GM12891 (cell line): ENCODE results near the gene CSGALNACT2.

Experiments used
- DNase-seq: peaks from one replicate; pipeline ENCODE4 v3.0.0; 2011; ENCODE audit warnings: low spot score; ENCODE audit not compliant: insufficient read length
- FAIRE-seq: peaks from 2 replicates; lab custom pipeline; 2011; peaks lifted over from hg19 to GRCh38; lab: Jason Lieb, UNC
- PAX5 ChIP-seq: IDR thresholded peaks from 2 replicates; pipeline ENCODE4 v1.6.1; 2011; ENCODE audit warnings: low read length, moderate library complexity, mild to moderate bottlenecking; ENCODE audit not compliant: insufficient read depth, severe bottlenecking
- POLR2A ChIP-seq: IDR thresholded peaks from 2 replicates; pipeline ENCODE4 v1.6.1; 2011; ENCODE audit warnings: low read depth, low read length, control low read depth
- POLR2AphosphoS5 ChIP-seq: IDR thresholded peaks from 2 replicates; pipeline ENCODE4 v1.6.1; 2011; ENCODE audit warnings: low read depth, low read length, control low read depth
- POU2F2 ChIP-seq: IDR thresholded peaks from 2 replicates; pipeline ENCODE4 v1.6.1; 2011; ENCODE audit warnings: low read depth, mild to moderate bottlenecking, control low read depth, low read length, moderate library complexity
- SPI1 ChIP-seq: IDR thresholded peaks from 2 replicates; pipeline ENCODE4 v1.6.1; 2011; ENCODE audit warnings: low read depth, low read length, control low read depth
- TAF1 ChIP-seq: IDR thresholded peaks from 2 replicates; pipeline ENCODE4 v1.6.1; 2011; ENCODE audit warnings: low read depth, low read length, control low read depth

CSGALNACT2 gene

DNA sequence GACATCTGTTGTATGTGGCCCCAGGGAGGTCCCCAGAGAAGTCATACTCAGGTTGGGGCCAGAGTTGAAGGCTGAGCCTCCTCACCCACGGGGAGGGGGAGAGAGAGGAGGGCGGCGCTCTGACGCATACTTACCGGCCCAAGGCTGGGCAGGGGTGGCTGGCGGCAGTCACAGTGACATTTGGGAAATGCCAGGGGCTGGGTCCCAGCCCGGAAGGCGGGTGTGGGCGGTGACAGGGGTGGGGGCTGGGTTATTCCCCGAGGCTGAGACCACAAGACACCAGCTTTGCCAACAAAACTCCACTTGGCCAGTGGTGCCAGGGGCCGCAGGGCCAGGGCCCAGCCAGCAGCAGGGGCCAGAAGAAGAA is 87.5 kb downstream of the CSGALNACT2 start:
- FAIRE-seq: no peak
- TF ChIP-seq POLR2AphosphoS5: no peak
- no peak for TF ChIP-seq POU2F2
- TF ChIP-seq POLR2A: no peak
- TF ChIP-seq TAF1: no peak
- TF ChIP-seq PAX5: no peak
- no peak for TF ChIP-seq SPI1
- DNase-seq: no peak

DNA sequence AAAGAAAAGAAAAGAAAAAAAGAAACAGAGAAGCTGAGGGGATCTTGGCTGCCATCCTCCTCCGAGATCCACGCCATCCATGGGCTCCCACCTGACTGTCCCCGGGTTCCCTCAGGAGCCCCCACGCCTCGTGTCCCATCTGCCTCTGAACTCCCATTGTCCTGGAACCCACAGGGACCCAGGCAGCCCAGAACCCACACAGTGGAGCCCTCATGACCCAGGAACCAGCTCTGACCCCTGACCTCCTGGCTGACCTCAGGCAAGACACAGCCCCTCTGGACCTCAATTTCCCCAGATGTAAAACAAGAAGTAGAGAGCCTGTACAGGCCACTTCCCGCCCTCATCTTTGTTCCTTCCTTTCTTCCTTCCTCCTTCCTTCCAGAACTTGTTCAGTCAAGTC is 88.2 kb downstream of the CSGALNACT2 start:
- FAIRE-seq (no peak), DNase-seq (no peak)
- TF ChIP-seq POLR2AphosphoS5 (no peak), POLR2A (no peak), PAX5 (no peak), TAF1 (no peak), SPI1 (no peak), POU2F2 (no peak)

DNA sequence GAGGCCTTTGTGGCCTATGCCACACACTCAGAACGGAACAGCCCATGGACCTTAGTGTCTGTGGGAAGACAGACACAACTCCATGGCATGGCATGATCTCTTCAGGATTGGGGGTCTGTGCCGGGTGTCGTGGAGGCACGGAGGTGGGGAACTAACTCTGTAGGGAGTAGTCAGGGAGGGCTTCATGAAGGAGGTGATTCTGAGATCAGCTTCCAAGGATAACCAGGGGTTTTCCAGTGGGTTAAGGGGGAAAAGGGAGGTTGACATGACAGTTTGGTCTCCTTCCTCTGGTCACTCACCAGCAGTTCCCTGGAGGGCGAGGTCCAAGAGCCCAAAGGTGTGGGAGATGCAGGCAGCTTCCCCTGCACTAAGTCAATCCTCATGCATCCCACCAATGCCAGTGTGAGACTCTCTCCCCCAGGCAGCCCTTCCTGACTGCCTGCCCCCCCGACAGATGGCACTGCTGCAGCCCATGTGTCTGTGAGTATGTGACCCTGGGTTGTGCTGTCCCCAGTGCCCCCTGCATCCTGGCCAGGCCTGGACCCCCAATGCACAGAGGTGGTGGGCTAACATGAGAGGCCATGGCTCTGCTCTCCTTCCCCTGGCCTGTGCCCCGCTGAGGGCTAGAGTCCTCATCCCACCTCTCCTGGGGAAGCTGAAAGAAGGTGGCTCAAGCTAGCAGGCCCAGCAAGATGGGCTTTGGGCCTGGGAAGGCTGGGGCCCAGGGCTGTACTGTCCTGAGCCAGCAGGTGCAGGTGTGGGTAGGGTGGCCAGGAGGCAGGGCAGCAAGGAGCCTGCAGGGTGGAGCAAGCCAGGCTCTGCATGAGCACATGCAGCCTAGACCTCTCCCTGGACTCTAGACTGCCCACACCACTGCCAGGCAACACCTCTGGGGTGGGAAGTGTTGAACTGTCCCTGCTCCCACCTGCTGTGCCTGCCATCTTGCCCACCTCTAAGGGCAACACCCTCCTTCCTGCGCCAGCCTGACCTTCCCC is 88.9 kb downstream of the CSGALNACT2 start:
- no peak for DNase-seq
- no peak for TF ChIP-seq PAX5
- TF ChIP-seq POLR2A: no peak
- TF ChIP-seq SPI1: no peak
- no peak for TF ChIP-seq POU2F2
- TF ChIP-seq POLR2AphosphoS5: no peak
- no peak for TF ChIP-seq TAF1
- no peak for FAIRE-seq

GRCh38 chr10:43227911-43228782 is 89.9 kb downstream of the CSGALNACT2 start:
- TF ChIP-seq TAF1: no peak
- no peak for TF ChIP-seq PAX5
- no peak for TF ChIP-seq POLR2AphosphoS5
- TF ChIP-seq POU2F2: no peak
- TF ChIP-seq SPI1: no peak
- TF ChIP-seq POLR2A: no peak
- FAIRE-seq (no peak), DNase-seq (no peak)

DNA sequence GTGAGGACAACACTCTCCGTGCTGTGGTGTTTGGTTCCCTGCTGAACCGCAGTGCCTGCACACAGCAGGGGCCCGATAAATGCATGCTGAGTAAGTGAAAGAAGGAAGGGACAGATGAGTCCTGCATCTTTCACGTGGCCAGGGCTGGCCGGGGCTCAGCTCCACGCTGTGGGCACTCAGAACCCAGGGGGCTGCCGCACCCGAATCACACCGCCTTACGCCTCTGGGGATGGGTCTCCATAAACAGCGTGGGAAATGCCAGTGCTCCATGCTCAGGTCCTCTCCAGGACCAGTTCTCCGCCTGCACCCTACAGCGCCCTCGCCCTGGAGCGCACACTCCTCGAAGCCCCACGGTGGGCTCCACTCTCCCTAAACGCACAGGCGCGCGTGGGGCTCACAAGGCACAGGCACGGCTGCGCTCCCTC is 90.5 kb downstream of the CSGALNACT2 start:
- FAIRE-seq (no peak), DNase-seq (no peak)

DNA sequence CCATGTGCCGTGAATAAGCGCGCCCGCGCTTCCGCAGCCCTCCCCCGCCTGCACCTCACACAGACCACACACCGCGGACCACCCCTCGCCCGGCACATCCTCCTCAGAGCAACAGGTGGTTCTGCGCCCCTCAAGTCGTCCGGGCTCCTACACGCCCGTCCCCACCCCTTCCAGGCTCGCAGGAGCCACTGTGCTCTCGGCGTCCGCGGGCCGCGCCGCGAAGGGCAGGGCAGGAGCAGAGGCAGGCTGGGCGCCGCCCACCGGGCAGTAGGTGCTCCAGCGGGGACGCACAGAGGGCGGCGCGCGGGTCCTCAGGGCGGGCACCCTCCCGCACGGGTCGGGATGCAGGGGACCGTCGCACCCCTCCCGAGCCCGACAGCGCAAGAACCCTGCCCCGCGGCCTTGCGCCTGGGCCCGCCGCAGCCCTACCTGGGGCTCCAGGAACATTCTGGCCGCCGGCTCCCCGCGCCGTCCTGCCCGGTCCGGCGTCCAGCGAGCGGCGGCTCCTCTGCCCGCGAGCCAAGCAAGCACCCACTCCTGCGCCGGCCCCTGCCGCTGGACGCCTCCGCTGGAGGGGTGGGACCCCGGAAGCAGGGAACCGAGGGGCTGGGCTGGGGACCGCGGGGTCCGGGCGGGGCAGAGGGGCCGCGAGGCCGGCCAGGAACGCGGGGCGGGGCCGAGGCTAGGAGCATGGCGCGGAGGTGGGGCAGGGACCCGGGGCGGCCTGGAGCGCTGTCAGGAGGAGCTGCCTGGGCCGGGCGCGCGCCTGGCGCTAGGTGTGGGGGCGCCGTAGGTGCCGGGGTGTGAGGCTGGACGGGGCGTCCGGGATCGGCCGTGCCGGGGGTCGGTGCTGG is 91.2 kb downstream of the CSGALNACT2 start:
- FAIRE-seq: no peak
- TF ChIP-seq PAX5 (no peak), POU2F2 (no peak), TAF1 (no peak), POLR2A (no peak), POLR2AphosphoS5 (no peak), SPI1 (no peak)
- no peak for DNase-seq

More for the DNA sequence above, 90.5 kb downstream of the CSGALNACT2 start:
- TF ChIP-seq PAX5 (no peak), POU2F2 (no peak), POLR2AphosphoS5 (no peak), SPI1 (no peak)

DNA sequence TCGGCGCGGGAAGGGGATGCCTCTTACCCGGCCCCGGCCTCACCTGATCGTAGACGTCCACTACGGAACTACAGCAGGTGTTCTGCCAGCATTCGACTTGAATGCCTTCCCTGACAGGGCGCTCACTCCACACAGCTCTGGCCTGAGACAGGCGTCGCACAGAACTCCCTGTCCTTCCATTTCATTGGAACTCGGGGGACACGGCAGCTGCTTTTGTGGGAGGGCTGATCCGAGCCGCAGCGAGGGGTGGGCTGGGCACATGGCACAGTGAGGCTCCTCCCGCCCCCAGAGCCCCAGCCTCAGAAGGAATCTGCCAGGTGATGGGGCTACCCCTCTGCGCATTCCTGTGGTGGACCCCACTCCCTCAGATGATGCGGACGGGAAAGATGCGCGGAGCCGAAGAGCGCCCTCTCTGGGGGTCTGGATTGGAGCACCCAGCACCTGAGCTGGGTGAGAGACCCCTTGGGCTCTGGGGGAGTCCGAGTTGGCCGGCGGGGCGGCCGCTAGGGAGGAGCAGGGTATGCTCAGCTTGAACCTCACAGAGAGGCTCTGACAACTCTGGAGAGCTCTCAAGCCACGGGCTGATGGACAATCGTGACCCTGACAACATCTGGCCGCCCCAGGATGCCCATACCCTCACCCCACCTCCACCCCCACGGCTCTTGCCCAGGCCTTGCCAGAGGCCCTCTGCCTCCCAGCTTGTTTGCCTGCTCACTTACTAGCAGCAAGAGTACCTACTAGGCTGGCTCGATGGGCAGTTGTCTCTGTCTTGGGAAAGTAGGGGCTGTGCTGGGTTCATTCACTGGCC is 92.1 kb downstream of the CSGALNACT2 start:
- DNase-seq (no peak), FAIRE-seq (no peak)
- no peak for TF ChIP-seq POU2F2
- TF ChIP-seq POLR2A: no peak
- TF ChIP-seq PAX5: no peak
- TF ChIP-seq POLR2AphosphoS5: no peak
- no peak for TF ChIP-seq SPI1
- no peak for TF ChIP-seq TAF1

DNA sequence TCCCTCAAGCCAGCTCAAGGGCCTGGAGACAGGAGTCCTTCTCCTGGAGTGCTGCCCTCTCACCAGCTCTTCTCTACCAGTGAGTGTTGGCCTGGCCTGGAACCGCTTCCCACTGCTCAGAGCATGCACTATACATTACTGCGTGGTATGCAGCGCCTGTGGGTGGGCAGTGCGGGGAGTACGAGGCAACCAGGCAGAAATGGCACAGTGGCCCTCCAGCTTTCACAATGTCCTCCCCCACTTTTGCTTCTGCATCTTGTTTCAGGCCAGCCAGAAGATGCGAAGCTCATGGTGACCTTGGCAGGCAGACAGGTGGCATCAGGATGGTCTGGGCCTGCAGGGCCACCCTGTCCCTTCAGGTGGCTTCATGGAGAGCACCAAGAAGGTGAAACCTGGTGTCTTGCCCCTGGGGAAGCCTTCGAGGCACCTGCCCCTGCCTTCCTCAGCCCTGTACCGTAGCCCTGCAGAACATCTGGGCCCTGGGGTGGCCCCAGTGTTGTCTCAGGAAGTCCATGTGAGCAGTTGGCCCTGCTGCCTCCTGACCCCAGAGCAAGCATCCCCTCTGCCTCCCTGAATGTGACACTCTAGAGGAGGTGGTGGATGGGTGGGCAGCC is 92.8 kb downstream of the CSGALNACT2 start:
- FAIRE-seq: no peak
- no peak for DNase-seq
- TF ChIP-seq POU2F2 (no peak), POLR2AphosphoS5 (no peak), TAF1 (no peak), SPI1 (no peak), POLR2A (no peak), PAX5 (no peak)
